Sigmoid colon (tissue), 7 donors: ENCODE results near the gene SLC24A4. TPM values are rescaled to one million over a fixed set of nuclear protein-coding genes. Genes with fewer than 3 reads are reported as not detected.

ENCODE experiments used
- DNase-seq: peaks from one replicate; pipeline ENCODE4 v3.0.0-alpha.2; 2019
- H3K27ac ChIP-seq, 4 donors: fragments of 200-600 bp; sonication (generic); one replicate each; pipeline ENCODE4 v1.5.1; 2016 to 2019; ENCODE audit warnings: mild to moderate bottlenecking in 1 of 4
- H3K27me3 ChIP-seq, 3 donors: fragments of 200-600 bp; sonication (generic); one replicate each; pipeline ENCODE4 v1.5.1; 2019; ENCODE audit warnings: mild to moderate bottlenecking in 1 of 3
- H3K36me3 ChIP-seq, 4 donors: fragments of 200-600 bp; sonication (generic); one replicate each; pipeline ENCODE4 v1.5.1; 2016 to 2019
- H3K4me1 ChIP-seq, 4 donors: fragments of 200-600 bp; sonication (generic); one replicate each; pipeline ENCODE4 v1.5.1; 2017 to 2019
- H3K4me3 ChIP-seq, 4 donors: fragments of 200-600 bp; sonication (generic); one replicate each; pipeline ENCODE4 v1.5.1; 2017 to 2019; ENCODE audit warnings: mild to moderate bottlenecking in 2 of 4, moderate library complexity in 1 of 4
- H3K9me3 ChIP-seq, 4 donors: fragments of 200-600 bp in 3 of 4; sonication (generic) in 3 of 4; one replicate each; pipeline versions ENCODE4 v1.5.1 to v1.6.1; 2013 to 2019
- CTCF ChIP-seq, 4 experiments: fragments of 450-650 bp in 3 of 4; fragments of 200-600 bp in 1 of 4; IDR thresholded peaks; one replicate each; pipeline ENCODE4 v1.5.1; 2016 to 2019; ENCODE audit warnings: antibody characterized with exemption in 4 of 4, mild to moderate bottlenecking in 3 of 4, moderate library complexity in 2 of 4
- EP300 ChIP-seq, 4 donors: sonication (generic); formaldehyde crosslinking; IDR thresholded peaks; one replicate each; pipeline ENCODE4 v1.6.1; 2017; ENCODE audit warnings: antibody characterized with exemption in 4 of 4
- POLR2A ChIP-seq, 2 donors: fragments of 450-650 bp; IDR thresholded peaks; one replicate each; pipeline ENCODE4 v1.6.1; 2016; ENCODE audit warnings: antibody characterized with exemption in 2 of 2, mild to moderate bottlenecking in 2 of 2, moderate library complexity in 2 of 2
- POLR2AphosphoS5 ChIP-seq, 4 donors: sonication (generic); formaldehyde crosslinking; IDR thresholded peaks; one replicate each; pipeline ENCODE4 v1.6.1; 2017; ENCODE audit warnings: antibody characterized with exemption in 4 of 4
- WGBS, 2 donors: extraction: QIAGEN DNeasy Blood & Tissue Kit; methylation state at CpG; one replicate each; pipeline ENCODE4 v1.1.7; 2013; 5-methylcytosine and 5-hydroxymethylcytosine counted together
- intact Hi-C: fragments of 100-400 bp; cut with DNase I; formaldehyde crosslinking; loops from one replicate; pipeline ENCODE4 v1.15.1; 2023
- polyA plus RNA-seq, 3 donors: library from polyadenylated mRNA; stranded (reverse); fragments of 200-250 nt; gene quantifications; one replicate each; pipeline ENCODE4 v1.2.3, GENCODE V29; 2013
- total RNA-seq, 4 donors: library from RNA; depleted of rRNA; stranded (reverse); fragments of >200 nt; gene quantifications; one replicate each; pipeline ENCODE4 v1.1.0, GENCODE V29; 2016
- donor health status: healthy with polysubstance abuse.
- donor health status: Bipolar disorder and iron deficiency.
- donor health status: healthy.

Gene SLC24A4
- total and polyA plus RNA-seq, 7 donors = under 0.01 to 1.4 (median 0.77) TPM; not detected in 1

GRCh38 chr14:92414690-92415445 is 91.9 kb downstream of the SLC24A4 start:
- Histone ChIP-seq H3K27me3 (no peaks in the 10 kb centered on the region), H3K27ac (no peak overlapping the region), H3K4me3 (no peak overlapping the region), H3K9me3 (no peaks in the 10 kb centered on the region), H3K36me3 (no peaks in the 10 kb centered on the region), H3K4me1 (peaks cover 0 to 22% (median 11%) of the 10 kb centered on the region in 4 donors)
- no peak for DNase-seq
- intact Hi-C loops = no loop called here
- no peak for TF ChIP-seq EP300 (IDR thresholded peaks at IDR 0.05)
- no peak for TF ChIP-seq POLR2A (IDR thresholded peaks at IDR 0.05)
- TF ChIP-seq CTCF (IDR thresholded peaks at IDR 0.05) = no peak
- no peak for TF ChIP-seq POLR2AphosphoS5 (IDR thresholded peaks at IDR 0.05)
- WGBS, 2 donors = 76 to 86% methylated on average over 13 of the region's 13 CpGs

GRCh38 chr14:92415969-92416368 is 93.0 kb downstream of the SLC24A4 start:
- no peaks in the 10 kb centered on the region for H3K9me3 ChIP-seq
- no peak overlapping the region for H3K27ac ChIP-seq
- H3K4me1 ChIP-seq = peaks cover 0 to 22% (median 11%) of the 10 kb centered on the region in 4 donors
- intact Hi-C loops = no loop called here
- H3K4me3 ChIP-seq = no peak overlapping the region
- H3K36me3 ChIP-seq = no peaks in the 10 kb centered on the region
- no peak for DNase-seq
- WGBS, 2 donors = 83 to 90% methylated on average over 9 of the region's 9 CpGs
- no peaks in the 10 kb centered on the region for H3K27me3 ChIP-seq
- TF ChIP-seq POLR2AphosphoS5 (IDR thresholded peaks at IDR 0.05) (no peak), POLR2A (IDR thresholded peaks at IDR 0.05) (no peak), CTCF (IDR thresholded peaks at IDR 0.05) (no peak), EP300 (IDR thresholded peaks at IDR 0.05) (no peak)

- no peak overlapping the region for H3K4me3 ChIP-seq
- DNase-seq = no peak
- no peaks in the 10 kb centered on the region for H3K36me3 ChIP-seq
- no peaks in the 10 kb centered on the region for H3K27me3 ChIP-seq
- H3K27ac ChIP-seq = no peak overlapping the region
- H3K9me3 ChIP-seq = no peaks in the 10 kb centered on the region
- peaks cover 0 to 22% (median 11%) of the 10 kb centered on the region in 4 donors for H3K4me1 ChIP-seq
- intact Hi-C loops = no loop called here
- TF ChIP-seq CTCF (IDR thresholded peaks at IDR 0.05) = no peak
- TF ChIP-seq POLR2A (IDR thresholded peaks at IDR 0.05) = no peak
- no peak for TF ChIP-seq POLR2AphosphoS5 (IDR thresholded peaks at IDR 0.05)
- TF ChIP-seq EP300 (IDR thresholded peaks at IDR 0.05) = no peak
- WGBS, 2 donors = 84 to 90% methylated on average over 2 of the region's 2 CpGs
Measured at GRCh38 chr14:92416544-92416943, 93.6 kb downstream of the SLC24A4 start.

GRCh38 chr14:92417759-92418158 is 94.8 kb downstream of the SLC24A4 start:
- no peak for TF ChIP-seq CTCF (IDR thresholded peaks at IDR 0.05)
- TF ChIP-seq POLR2A (IDR thresholded peaks at IDR 0.05) = no peak
- no peak for TF ChIP-seq POLR2AphosphoS5 (IDR thresholded peaks at IDR 0.05)
- TF ChIP-seq EP300 (IDR thresholded peaks at IDR 0.05) = no peak
- Histone ChIP-seq H3K4me3 (no peak overlapping the region), H3K4me1 (peaks cover 0 to 12% (median 10%) of the 10 kb centered on the region in 4 donors), H3K9me3 (no peaks in the 10 kb centered on the region), H3K36me3 (no peaks in the 10 kb centered on the region), H3K27me3 (no peaks in the 10 kb centered on the region), H3K27ac (no peak overlapping the region)
- 84 to 89% methylated on average over 3 of the region's 3 CpGs for WGBS, 2 donors
- intact Hi-C loops = no loop called here
- DNase-seq = no peak
